Glutamatergic neuron (in vitro differentiated cells): ENCODE results near the gene BTBD8. TPM values are rescaled to one million over a fixed set of nuclear protein-coding genes. Genes with fewer than 3 reads are reported as not detected.

Experiments used
- DNase-seq: peaks from one replicate; pipeline ENCODE4 v3.0.0; 2022
- H3K27ac Mint-ChIP-seq: one replicate; pipeline ENCODE4 v1.8.0; 2020; ENCODE audit warnings: mild to moderate bottlenecking, mixed read lengths, inconsistent platforms; ENCODE audit not compliant: unreplicated experiment
- H3K27me3 Mint-ChIP-seq: one replicate; pipeline ENCODE4 v1.8.0; 2020; ENCODE audit warnings: mild to moderate bottlenecking, moderate library complexity, mixed read lengths, inconsistent platforms; ENCODE audit not compliant: unreplicated experiment
- H3K36me3 Mint-ChIP-seq: one replicate; pipeline ENCODE4 v1.8.0; 2020; ENCODE audit warnings: mild to moderate bottlenecking, mixed read lengths, inconsistent platforms; ENCODE audit not compliant: unreplicated experiment
- H3K4me1 Mint-ChIP-seq: one replicate; pipeline ENCODE4 v1.8.0; 2020; ENCODE audit warnings: mild to moderate bottlenecking, low read depth, mixed read lengths, inconsistent platforms; ENCODE audit not compliant: unreplicated experiment
- H3K4me3 Mint-ChIP-seq: one replicate; pipeline ENCODE4 v1.8.0; 2020; ENCODE audit warnings: mild to moderate bottlenecking, mixed read lengths, inconsistent platforms; ENCODE audit not compliant: unreplicated experiment
- H3K9me3 Mint-ChIP-seq: one replicate; pipeline ENCODE4 v1.8.0; 2020; ENCODE audit warnings: mild to moderate bottlenecking, moderate library complexity, mixed read lengths, inconsistent platforms; ENCODE audit not compliant: unreplicated experiment
- CTCF ChIP-seq: fragments of 200-600 bp; sonication (generic); IDR thresholded peaks from one replicate; pipeline ENCODE4 v1.5.0; 2021; ENCODE audit not compliant: partially characterized antibody, unreplicated experiment
- long read RNA-seq: library from polyadenylated mRNA; unstranded; transcript quantifications from one replicate; pipeline ENCODE4 v2.0.0, GENCODE V29; 2020; ENCODE audit not compliant: unreplicated experiment
- total RNA-seq: library from RNA; stranded (reverse); fragmentation: NEBNext Ultra II Directional; extraction: Animal tissue kit (Norgen Biotek cat#: 25700); gene quantifications from one replicate; pipeline ENCODE4 v1.2.1, GENCODE V29; 2021; ENCODE audit not compliant: unreplicated experiment

Gene BTBD8
- 13.4 TPM for total RNA-seq
- long read RNA-seq, partial matches to known transcripts, result 1 of 1 reads
- long read RNA-seq, other reads (novel, unspliced or antisense), result 0 of 1 reads

GRCh38 chr1:92080128-92080985, at the start of gene BTBD8:
Gene BTBD8 (plus strand): TSS chr1:92080345. CDS start chr1:92080572, 227 bp downstream.
- DNase-seq, result peak; percentile 63
- Mint-ChIP-seq H3K4me3 (peak within 1 kb of the TSS; percentile 91), H3K4me1 (no peaks in the 10 kb centered on the region), H3K27me3 (no peaks in the 10 kb centered on the region), H3K36me3 (peaks cover 12% of the 10 kb centered on the region), H3K9me3 (peaks cover 2% of the 10 kb centered on the region), H3K27ac (peak within 1 kb of the TSS; percentile 59)
- TF ChIP-seq CTCF, result no peak

GRCh38 chr1:92030656-92031107, 49.5 kb upstream of the BTBD8 start:
- H3K36me3 Mint-ChIP-seq, result peaks cover 5% of the 10 kb centered on the region
- H3K4me3 Mint-ChIP-seq, result peak overlapping the region; percentile 84
- no peak for DNase-seq
- TF ChIP-seq CTCF, result no peak
- no peak overlapping the region for H3K27ac Mint-ChIP-seq
- H3K27me3 Mint-ChIP-seq, result no peaks in the 10 kb centered on the region
- peaks cover 5% of the 10 kb centered on the region for H3K4me1 Mint-ChIP-seq
- H3K9me3 Mint-ChIP-seq, result peaks cover 5% of the 10 kb centered on the region

- Mint-ChIP-seq H3K4me1 (peaks cover 5% of the 10 kb centered on the region), H3K27ac (no peak overlapping the region), H3K27me3 (no peaks in the 10 kb centered on the region), H3K4me3 (no peak overlapping the region), H3K36me3 (peaks cover 5% of the 10 kb centered on the region), H3K9me3 (peaks cover 5% of the 10 kb centered on the region)
- TF ChIP-seq CTCF, result no peak
- no peak for DNase-seq
Observed at GRCh38 chr1:92031281-92032110, 48.6 kb upstream of the BTBD8 start.

- no peaks in the 10 kb centered on the region for H3K9me3 Mint-ChIP-seq
- no peaks in the 10 kb centered on the region for H3K27me3 Mint-ChIP-seq
- H3K36me3 Mint-ChIP-seq, result no peaks in the 10 kb centered on the region
- no peak for DNase-seq
- no peak overlapping the region for H3K4me3 Mint-ChIP-seq
- no peak overlapping the region for H3K27ac Mint-ChIP-seq
- no peak for TF ChIP-seq CTCF
- no peaks in the 10 kb centered on the region for H3K4me1 Mint-ChIP-seq
Observed at GRCh38 chr1:92037400-92037799, 42.7 kb upstream of the BTBD8 start.
